IMR-90 (cell line): ENCODE results near the gene CALN1.

Experiments
- CEBPB ChIP-seq: IDR thresholded peaks from 2 replicates; pipeline ENCODE4 v1.6.1; 2012; ENCODE audit warnings: low read depth, low read length, improper control_type of control experiment
- MAFK ChIP-seq: IDR thresholded peaks from 2 replicates; pipeline ENCODE4 v1.6.1; 2012; ENCODE audit warnings: low read depth, low read length, improper control_type of control experiment
- MAZ ChIP-seq: IDR thresholded peaks from 2 replicates; pipeline ENCODE4 v1.6.1; 2012; ENCODE audit warnings: low read depth, mild to moderate bottlenecking, low read length, improper control_type of control experiment, moderate library complexity, borderline replicate concordance
- MXI1 ChIP-seq: IDR thresholded peaks from 2 replicates; pipeline ENCODE4 v1.6.1; 2012; ENCODE audit warnings: low read depth, mild to moderate bottlenecking, low read length, moderate library complexity, borderline replicate concordance
- POLR2A ChIP-seq: IDR thresholded peaks from 2 replicates; pipeline ENCODE4 v1.6.1; 2012; ENCODE audit warnings: mild to moderate bottlenecking, low read depth, low read length
- RFX5 ChIP-seq: IDR thresholded peaks from 2 replicates; pipeline ENCODE4 v1.8.0; 2012; ENCODE audit warnings: low read depth, mild to moderate bottlenecking, low read length, moderate library complexity
- SMC3 ChIP-seq: fragments of 150-350 bp; IDR thresholded peaks from 2 replicates; pipeline ENCODE4 v1.6.1; 2016; ENCODE audit warnings: low read depth, mild to moderate bottlenecking, antibody characterized with exemption, low read length, moderate library complexity
- TF ChIP-seq, protein P1 (sequence below): conservative IDR thresholded peaks from 2 replicates; pipeline ENCODE4 v1.5.1; 2012; ENCODE audit warnings: mild to moderate bottlenecking, low read depth, low read length, improper control_type of control experiment

- TF ChIP-seq, protein P1, sequence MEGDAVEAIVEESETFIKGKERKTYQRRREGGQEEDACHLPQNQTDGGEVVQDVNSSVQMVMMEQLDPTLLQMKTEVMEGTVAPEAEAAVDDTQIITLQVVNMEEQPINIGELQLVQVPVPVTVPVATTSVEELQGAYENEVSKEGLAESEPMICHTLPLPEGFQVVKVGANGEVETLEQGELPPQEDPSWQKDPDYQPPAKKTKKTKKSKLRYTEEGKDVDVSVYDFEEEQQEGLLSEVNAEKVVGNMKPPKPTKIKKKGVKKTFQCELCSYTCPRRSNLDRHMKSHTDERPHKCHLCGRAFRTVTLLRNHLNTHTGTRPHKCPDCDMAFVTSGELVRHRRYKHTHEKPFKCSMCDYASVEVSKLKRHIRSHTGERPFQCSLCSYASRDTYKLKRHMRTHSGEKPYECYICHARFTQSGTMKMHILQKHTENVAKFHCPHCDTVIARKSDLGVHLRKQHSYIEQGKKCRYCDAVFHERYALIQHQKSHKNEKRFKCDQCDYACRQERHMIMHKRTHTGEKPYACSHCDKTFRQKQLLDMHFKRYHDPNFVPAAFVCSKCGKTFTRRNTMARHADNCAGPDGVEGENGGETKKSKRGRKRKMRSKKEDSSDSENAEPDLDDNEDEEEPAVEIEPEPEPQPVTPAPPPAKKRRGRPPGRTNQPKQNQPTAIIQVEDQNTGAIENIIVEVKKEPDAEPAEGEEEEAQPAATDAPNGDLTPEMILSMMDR = no peak
- TF ChIP-seq POLR2A (no peak), MAZ (no peak), MXI1 (no peak), RFX5 (no peak), CEBPB (no peak), MAFK (no peak), SMC3 (no peak)
Observed at GRCh38 chr7:72219500-72219899, 192.6 kb downstream of the CALN1 start.
